Muscle of arm (tissue), 14 donors: ENCODE data around the gene DISP2. TPM values are rescaled to one million over a fixed set of nuclear protein-coding genes. Genes with fewer than 3 reads are reported as not detected.

Experiments
- DNase-seq: peaks from one replicate; pipeline ENCODE4 v3.0.0-alpha.2; 2013
- long read RNA-seq, 11 donors: transcript quantifications; one replicate each; lab custom pipeline, GENCODE V29; 2026
- polyA plus RNA-seq, 12 donors: library from polyadenylated mRNA; unstranded; fragments of 120-200 nt; gene quantifications; one replicate each; pipeline ENCODE4 v1.2.1, GENCODE V29; 2013; ENCODE audit not compliant: insufficient read length in 12 of 12

The DISP2 gene, protein sequence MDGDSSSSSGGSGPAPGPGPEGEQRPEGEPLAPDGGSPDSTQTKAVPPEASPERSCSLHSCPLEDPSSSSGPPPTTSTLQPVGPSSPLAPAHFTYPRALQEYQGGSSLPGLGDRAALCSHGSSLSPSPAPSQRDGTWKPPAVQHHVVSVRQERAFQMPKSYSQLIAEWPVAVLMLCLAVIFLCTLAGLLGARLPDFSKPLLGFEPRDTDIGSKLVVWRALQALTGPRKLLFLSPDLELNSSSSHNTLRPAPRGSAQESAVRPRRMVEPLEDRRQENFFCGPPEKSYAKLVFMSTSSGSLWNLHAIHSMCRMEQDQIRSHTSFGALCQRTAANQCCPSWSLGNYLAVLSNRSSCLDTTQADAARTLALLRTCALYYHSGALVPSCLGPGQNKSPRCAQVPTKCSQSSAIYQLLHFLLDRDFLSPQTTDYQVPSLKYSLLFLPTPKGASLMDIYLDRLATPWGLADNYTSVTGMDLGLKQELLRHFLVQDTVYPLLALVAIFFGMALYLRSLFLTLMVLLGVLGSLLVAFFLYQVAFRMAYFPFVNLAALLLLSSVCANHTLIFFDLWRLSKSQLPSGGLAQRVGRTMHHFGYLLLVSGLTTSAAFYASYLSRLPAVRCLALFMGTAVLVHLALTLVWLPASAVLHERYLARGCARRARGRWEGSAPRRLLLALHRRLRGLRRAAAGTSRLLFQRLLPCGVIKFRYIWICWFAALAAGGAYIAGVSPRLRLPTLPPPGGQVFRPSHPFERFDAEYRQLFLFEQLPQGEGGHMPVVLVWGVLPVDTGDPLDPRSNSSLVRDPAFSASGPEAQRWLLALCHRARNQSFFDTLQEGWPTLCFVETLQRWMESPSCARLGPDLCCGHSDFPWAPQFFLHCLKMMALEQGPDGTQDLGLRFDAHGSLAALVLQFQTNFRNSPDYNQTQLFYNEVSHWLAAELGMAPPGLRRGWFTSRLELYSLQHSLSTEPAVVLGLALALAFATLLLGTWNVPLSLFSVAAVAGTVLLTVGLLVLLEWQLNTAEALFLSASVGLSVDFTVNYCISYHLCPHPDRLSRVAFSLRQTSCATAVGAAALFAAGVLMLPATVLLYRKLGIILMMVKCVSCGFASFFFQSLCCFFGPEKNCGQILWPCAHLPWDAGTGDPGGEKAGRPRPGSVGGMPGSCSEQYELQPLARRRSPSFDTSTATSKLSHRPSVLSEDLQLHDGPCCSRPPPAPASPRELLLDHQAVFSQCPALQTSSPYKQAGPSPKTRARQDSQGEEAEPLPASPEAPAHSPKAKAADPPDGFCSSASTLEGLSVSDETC (N-terminal part only)
- 1 to 10 TPM in 6 of 12 donors, under 1 TPM in 4, not detected in 2; 0.27 to 2.7 (median 1.1) TPM for polyA plus RNA-seq
- long read RNA-seq, donor 1, full-length matches to known transcripts: 5 of 5 reads
- long read RNA-seq, donor 1, partial matches to known transcripts: 0 of 5 reads
- long read RNA-seq, donor 1, other reads (novel, unspliced or antisense): 0 of 5 reads
- long read RNA-seq, donor 2: 0 reads
- long read RNA-seq, donor 3: 0 reads
- long read RNA-seq, donor 4, full-length matches to known transcripts: 1 of 1 reads
- long read RNA-seq, donor 4, partial matches to known transcripts: 0 of 1 reads
- long read RNA-seq, donor 4, other reads (novel, unspliced or antisense): 0 of 1 reads
- long read RNA-seq, donor 5: 0 reads
- long read RNA-seq, donor 6: 0 reads
- long read RNA-seq, donor 7: 0 reads
- long read RNA-seq, donor 8: 0 reads
- long read RNA-seq, donor 9: 0 reads
- long read RNA-seq, donor 10: 0 reads
- long read RNA-seq, donor 11: 0 reads

DNA sequence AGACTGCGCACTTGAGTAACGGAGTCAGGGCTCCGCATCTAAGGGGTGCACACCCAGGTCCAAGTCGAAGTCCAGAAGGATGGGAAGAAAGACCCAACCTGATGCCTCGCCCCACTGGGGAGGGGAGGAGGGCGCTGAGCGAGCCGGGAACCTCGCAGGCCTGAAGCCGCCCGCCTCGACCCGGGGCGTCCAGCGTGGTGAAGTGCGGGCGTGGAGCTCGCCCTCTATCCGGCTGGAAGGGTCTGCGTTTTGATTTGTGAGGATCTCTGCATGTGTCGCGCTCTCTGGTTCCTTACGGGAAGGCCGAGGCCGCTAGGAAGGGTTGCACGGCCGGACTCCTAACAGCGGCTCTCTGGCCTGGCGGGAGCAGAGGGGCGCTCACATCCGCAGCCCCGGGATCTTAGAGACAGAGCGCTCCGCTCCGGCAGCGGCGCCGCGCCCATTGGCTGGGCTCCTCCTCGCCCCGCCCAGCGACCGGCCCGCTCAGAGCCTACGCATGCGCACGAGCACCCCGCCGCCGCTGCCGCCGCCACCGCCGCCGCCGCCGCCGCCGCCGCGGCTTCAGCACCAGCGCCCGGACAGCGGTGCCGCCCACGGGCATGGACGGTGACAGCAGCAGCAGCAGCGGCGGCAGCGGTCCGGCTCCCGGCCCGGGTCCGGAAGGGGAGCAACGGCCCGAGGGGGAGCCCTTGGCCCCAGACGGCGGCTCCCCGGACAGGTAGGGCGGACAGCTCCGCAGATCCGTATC, at the start of gene DISP2:
TSS of gene DISP2 (plus strand) at position 497 of the 748 bp plus-strand sequence. CDS start at position 600, 103 bp downstream.
- peak; percentile 84 for DNase-seq

GRCh38 chr15:40309344-40309862, 48.6 kb upstream of the DISP2 start:
- DNase-seq: no peak

DNA sequence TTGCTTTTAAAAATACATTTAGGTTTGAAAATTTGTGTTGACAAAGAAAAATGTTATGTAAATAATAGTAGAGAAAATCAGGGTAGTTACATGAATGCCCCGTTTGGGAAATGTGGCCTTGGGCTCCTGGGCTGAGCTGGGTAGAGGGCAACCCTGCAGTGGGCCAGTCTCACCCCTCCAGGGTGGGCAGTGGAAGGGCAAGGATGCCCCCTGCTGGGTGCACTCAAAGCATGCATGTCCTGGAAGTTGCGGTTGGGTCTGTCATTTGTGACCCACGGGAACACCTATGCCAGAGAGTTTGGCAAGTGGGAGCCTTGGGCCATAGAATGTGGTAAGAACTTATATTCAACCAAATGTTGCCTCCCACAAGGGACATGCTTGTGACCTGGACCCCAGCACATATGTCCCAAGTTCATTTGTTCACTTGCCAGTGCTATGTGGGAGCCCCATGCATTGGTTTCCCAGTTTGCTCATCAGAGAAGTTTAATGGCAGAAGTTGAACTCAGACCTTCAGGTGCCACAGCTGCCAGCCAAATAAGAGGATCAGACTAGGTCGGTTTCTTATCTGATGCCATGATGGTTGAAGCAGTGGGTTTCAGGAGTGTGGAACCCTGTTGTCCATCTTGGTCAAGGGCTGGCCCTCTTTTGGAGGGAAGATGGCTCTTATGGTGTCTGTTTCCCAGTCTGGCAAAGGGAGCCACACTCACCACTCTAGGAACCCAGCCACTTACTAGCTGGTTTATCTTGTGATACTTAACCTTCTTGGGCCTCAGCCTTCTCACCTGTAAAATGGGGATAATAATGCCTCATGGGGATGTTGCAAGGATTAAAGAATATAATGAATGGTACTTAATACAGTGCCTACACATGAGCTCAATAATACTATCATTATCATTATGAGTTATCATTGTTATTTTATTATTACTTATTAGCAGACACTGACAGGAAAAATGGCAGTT, 47.7 kb upstream of the DISP2 start:
- no peak for DNase-seq

DNA sequence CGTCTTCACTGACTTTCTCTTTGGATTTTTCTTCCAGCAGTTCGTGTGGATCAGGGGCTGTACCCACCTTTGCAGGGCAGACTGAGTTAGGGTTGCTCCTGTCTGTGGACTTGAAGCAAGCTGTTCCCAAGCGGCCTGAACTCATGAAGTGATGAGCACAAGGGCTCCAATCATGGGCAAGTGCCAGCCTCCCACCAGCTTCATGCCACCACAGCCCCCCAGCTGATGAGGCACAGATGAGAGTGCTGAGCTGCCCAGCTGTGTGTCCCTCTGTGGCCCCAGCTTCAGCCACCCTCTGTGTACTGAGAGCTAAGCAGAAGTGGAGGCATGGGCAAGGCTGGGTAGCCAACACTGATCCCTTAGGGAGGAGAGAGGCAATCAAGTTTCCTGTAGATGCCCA, 47.0 kb upstream of the DISP2 start:
- DNase-seq: no peak

DNA sequence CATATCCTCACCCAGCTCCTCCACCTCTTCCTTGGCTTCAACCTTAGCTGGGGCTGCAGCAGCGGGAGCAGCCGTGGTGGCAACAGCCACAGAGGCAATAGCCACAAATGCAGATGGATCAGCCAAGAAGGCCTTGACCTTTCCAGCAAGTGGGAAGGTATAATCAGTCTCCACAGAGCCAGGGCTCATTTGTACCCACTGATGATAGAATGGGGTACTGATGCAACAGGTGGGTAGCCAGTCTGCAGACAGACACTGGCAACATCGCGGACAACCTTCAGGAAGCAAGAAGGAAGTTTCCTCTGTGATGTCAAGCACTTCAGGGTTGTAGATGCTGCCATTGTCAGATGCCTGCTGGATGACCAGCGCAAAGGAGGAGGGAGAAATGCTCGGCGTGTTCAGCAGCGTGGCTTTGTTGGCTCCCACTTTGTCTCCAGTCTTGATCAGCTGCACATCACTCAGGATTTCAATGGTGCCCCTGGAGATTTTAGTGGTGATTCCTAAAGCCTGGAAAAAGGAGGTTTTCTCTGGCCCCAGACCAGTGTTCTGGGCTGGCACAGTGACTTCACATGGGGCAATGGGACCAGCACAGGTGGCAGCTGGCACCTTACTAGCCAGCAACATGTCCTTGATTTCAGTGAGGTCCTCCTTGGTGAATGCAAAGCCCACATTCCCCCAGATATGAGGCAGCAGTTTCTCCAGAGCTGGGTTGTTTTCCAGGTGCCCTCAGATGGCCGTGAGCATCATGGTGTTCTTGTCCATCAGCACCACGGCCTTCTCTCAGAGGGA, 45.5 kb upstream of the DISP2 start:
- no peak for DNase-seq

DNA sequence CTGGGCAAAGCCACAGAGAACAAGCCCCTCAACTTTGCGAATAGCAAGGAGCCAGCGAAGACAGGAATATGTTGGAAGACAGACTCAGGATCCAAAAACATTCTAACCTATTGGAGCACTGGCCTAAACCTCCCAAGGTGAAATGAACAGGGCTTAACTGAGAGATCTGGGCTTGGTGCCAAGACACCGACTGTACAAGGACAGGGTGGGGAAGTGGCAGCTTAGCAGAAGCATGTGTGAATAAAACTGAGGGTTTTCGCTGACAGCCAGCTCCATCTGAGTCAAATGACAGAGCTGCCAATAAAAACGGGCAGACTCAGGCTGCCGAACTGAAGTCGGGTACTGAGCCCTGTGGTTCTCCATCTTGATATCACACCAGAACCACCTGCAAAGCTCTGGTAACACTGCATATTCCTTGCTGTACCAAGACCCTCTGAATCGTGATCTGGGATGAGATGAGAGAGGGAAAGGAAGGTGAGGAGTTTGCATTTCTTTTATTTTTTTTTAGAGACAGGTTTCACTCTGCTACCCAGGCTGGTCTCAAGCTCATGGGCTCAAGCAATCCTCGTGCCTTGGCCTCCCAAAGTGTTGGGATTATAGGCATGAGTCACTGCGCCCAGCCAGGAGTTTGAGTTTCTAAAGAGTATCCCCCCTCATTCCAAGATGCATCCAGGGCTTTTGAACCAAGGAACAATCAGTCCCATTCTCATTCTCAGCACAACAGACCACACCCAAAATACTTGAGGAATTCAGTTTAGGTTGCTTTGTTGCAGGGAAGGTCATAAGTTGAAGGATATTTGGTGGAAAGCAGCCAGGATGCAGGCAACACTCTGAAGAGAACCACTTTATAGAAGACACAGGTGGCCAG, 44.3 kb upstream of the DISP2 start:
- DNase-seq: no peak

- no peak for DNase-seq
Observed at GRCh38 chr15:40314723-40315276, 43.2 kb upstream of the DISP2 start.

DNA sequence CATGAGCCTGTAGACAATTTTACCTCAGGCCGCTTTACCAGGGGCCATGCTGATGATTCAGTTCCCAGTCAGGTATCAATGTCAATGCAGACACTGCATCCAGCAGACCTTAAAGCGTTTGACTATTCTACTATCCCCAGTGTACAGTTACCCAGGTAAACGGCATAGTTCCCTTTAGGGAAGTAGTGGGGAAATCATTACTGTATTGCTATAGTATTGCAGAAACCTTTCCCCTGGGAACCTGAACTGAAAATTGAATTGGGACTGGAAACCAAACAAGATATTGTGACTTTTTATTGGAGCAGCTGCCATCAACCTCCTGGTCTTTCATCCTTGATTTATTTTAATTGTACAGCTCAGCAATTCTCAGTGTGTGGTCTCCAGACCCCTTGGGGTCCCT, 41.1 kb upstream of the DISP2 start:
- no peak for DNase-seq

DNA sequence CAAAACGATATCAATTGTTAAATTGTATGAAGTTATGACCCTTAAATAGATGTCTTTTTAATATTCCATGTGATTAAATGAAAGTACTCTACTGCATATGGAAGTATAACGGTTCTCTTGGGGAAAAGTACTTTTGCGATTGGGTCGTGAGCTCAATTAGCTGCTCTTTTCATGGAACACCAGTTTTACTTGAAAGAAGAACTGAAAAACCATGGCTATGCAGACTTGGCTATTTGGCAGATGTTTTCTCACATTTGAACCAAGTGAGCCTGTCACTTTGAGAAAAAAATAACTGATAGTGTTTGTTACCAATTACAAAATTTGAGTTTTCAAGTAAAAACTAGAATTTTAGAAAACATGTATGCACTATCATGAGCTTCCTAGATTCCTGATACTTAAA, 40.4 kb upstream of the DISP2 start:
- no peak for DNase-seq

- no peak for DNase-seq
Observed at GRCh38 chr15:40320409-40320808, 37.6 kb upstream of the DISP2 start.

DNA sequence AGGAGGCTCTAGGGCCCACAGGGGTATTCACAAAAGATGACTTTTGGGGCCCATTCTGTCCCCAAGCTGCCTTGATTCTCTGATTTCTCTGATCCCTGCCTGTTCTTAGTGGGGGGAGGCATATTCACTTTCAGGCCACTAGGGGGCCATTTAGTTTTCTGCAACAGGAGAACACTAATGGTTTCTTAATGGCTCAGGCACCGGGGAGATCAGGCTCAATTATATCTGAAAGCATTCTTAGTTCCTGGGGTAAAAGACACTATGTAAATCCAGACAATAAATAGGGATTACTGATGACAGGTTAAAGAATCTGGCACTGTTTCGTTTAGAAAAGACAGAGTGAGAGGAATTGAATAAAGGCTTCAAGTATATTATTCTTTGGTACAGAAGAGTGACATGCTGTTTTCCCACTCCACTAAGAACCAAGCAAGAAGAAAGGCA, 37.1 kb upstream of the DISP2 start:
- DNase-seq: no peak

DNA sequence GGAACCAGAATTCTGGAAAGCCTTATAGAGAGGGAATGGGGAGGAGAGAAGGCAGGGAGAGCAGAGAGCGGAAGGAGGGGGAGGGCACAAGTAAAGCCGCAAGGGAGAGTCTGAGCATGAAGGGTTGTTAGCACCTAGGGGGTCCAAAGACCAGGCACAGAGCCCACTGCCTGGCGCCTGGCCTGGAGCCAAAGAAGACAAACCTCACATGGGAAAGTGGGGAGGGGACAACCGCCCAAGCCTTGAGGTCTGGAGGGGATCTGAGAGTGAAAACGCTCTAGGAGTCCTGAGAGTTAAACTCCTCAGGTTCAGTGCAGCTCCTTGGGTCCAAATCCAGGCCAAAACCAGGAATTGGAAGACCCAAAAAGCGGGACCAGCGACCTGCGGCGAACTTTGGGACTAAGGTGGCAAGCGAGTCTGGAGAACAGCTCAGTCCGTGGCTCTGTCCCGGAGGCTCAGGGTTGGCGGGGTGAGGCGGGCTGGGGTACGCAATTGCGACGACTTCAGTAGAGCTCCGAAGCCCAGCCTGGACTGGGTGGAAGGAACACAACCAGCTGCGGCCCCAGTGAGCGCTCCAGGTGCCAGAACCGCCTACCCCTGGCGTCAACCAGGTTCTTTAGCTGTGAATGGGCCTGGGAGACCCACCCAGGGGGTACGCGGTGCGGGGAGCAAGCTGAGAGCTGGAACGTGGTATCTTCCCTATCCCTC, 35.3 kb upstream of the DISP2 start:
- no peak for DNase-seq

DNA sequence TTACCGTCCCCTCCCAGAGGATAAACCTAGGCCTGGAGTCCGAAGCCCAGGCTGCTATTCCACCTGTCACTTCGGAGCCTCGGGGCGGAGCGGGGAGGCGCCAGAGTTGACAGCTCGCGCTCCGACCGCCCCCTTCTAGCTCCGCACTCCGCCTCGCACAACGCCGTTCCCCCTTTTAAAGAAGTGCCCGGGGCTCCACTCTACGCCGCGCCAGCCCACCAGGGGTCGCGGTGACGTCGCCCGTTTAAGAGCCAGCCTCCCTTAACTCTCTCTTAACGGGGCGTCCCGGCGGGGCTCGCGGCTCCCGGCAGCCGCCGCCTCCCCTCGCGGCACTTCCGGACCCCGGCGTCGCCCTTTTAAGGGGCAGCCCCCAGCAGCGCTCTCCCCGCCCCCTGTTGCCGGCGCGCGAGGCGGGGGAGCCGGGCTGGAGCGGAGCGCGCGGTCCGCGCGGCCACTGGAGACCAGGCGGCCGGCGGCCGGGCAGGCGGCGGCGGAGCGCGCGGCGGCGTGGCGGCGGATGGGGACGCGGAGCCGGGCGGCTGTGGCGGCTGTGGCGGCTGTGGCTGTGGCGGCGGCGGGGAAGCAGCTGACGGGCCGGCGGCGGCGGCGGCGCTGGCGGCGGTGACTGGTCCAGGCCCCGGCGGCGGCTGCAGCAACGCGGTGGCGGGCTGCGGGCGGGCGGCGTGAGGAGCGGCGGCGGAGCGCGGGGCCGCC, 34.6 kb upstream of the DISP2 start, which contains the start of gene INAFM2:
TSS of gene INAFM2 (plus strand) at position 454 of the 714 bp plus-strand sequence. CDS start 364 bp downstream, outside the sequence.
- peak; percentile 92 for DNase-seq
